Spleen (tissue), 7 donors: ENCODE data around the gene GABARAPL1.

ENCODE experiments used
- CTCF ChIP-seq, 11 experiments: fragments of 200-600 bp in 7 of 11; fragments of 450-650 bp in 4 of 11; sonication (generic) in 4 of 11; IDR thresholded peaks in 8 of 11; conservative IDR thresholded peaks in 3 of 11; 1 replicate in 7 of 11; 2 replicates in 4 of 11; pipeline versions ENCODE4 v1.4.0 to v1.8.0; 2016 to 2021; ENCODE audit warnings: antibody characterized with exemption in 11 of 11, inconsistent platforms in 4 of 11, mild to moderate bottlenecking in 1 of 11
- POLR2A ChIP-seq, 3 donors: fragments of 450-650 bp; IDR thresholded peaks; one replicate each; pipeline ENCODE4 v1.5.1; 2017; ENCODE audit warnings: antibody characterized with exemption in 3 of 3, mild to moderate bottlenecking in 1 of 3
- POLR2AphosphoS5 ChIP-seq, 3 donors: sonication (generic); formaldehyde crosslinking; IDR thresholded peaks; one replicate each; pipeline ENCODE4 v1.5.1; 2017; ENCODE audit warnings: antibody characterized with exemption in 3 of 3
- donor health status: DM: no; HTN: no; CAD: no; lungs with moderate emphysema.
- donor health status: DM: no; HTN: no; CAD: no.
- donor health status: DM: no; HTN: no; CAD: no.

- no peak for TF ChIP-seq CTCF (IDR thresholded peaks at IDR 0.05 in 8 of 11, conservative IDR thresholded peaks at IDR 0.05 in 3 of 11)
- TF ChIP-seq POLR2AphosphoS5 (IDR thresholded peaks at IDR 0.05): no peak
- TF ChIP-seq POLR2A (IDR thresholded peaks at IDR 0.05): no peak
Observed at GRCh38 chr12:10236720-10237119, 24.0 kb downstream of the GABARAPL1 start.
